Endothelial cell of umbilical vein (primary cell): ENCODE results near the gene FKRP. TPM values are rescaled to one million over a fixed set of nuclear protein-coding genes. Genes with fewer than 3 reads are reported as not detected.

Source experiments
- BruUV-seq: library from RNA; stranded (reverse); fragments of 400-500 nt; replicated peaks from 2 replicates; lab custom pipeline; 2021; lab: Mats Ljungman, UMichigan
- CTCF ChIA-PET: fragments of 300-600, 350-600 bp; sonication (Branson Sonifier 250); formaldehyde crosslinking; loops from one replicate; lab custom pipeline; 2021; ENCODE audit warnings: antibody characterized with exemption, inconsistent platforms; lab: Charles Lee
- POLR2A ChIA-PET: fragments of 300-600, 350-600 bp; sonication (Branson Sonifier 250); formaldehyde crosslinking; loops from one replicate; lab custom pipeline; 2021; ENCODE audit warnings: antibody characterized with exemption, inconsistent platforms; lab: Charles Lee
- DNase-seq: peaks from one replicate; pipeline ENCODE4 v3.0.0-alpha.2; 2011; ENCODE audit warnings: low read depth, low spot score
- FAIRE-seq: peaks from 2 replicates; lab custom pipeline; 2011; peaks lifted over from hg19 to GRCh38; lab: Jason Lieb, UNC
- H2AFZ ChIP-seq: 2 replicates; pipeline ENCODE4 v1.6.0; 2012; ENCODE audit warnings: low read depth, low read length, control low read depth, inconsistent platforms
- H3K27ac ChIP-seq: 2 replicates; pipeline ENCODE4 v1.5.1; 2011; ENCODE audit warnings: low read depth, mild to moderate bottlenecking, control low read depth, low read length, moderate library complexity; ENCODE audit not compliant: insufficient read depth
- H3K27me3 ChIP-seq, 2 experiments: 2 replicates each; pipeline versions ENCODE4 v1.6.0 to v1.6.1; 2011; ENCODE audit warnings: low read length in 2 of 2, mixed read lengths in 1 of 2; ENCODE audit not compliant: control insufficient read depth in 2 of 2, insufficient read depth in 2 of 2
- H3K36me3 ChIP-seq, 2 experiments: 2 replicates in 1 of 2; 3 replicates in 1 of 2; pipeline ENCODE4 v1.5.1; 2011; ENCODE audit warnings: low read length in 2 of 2, mild to moderate bottlenecking in 1 of 2, moderate library complexity in 1 of 2; ENCODE audit not compliant: control insufficient read depth in 2 of 2, insufficient read depth in 2 of 2; ENCODE audit errors: extremely low read depth in 1 of 2
- H3K4me1 ChIP-seq: 3 replicates; pipeline ENCODE4 v1.5.1; 2011; ENCODE audit warnings: mild to moderate bottlenecking, low read length; ENCODE audit not compliant: control insufficient read depth, insufficient read depth; ENCODE audit errors: extremely low read depth
- H3K4me2 ChIP-seq: 2 replicates; pipeline ENCODE4 v1.6.1; 2011; ENCODE audit warnings: low read length, control low read depth, mixed read lengths; ENCODE audit not compliant: insufficient read depth
- H3K4me3 ChIP-seq, 3 experiments: fragments of 200-600 bp in 1 of 3; sonication (generic), shearing (Covaris generic) in 1 of 3; replicated peaks in 1 of 3; 2 replicates each; pipeline ENCODE4 v1.5.1; 2011 to 2016; ENCODE audit warnings: control low read depth in 3 of 3, low read length in 3 of 3, mild to moderate bottlenecking in 2 of 3, inconsistent platforms in 1 of 3, low read depth in 1 of 3, moderate library complexity in 1 of 3; ENCODE audit not compliant: insufficient read depth in 1 of 3
- H3K79me2 ChIP-seq: 2 replicates; pipeline ENCODE4 v1.6.0; 2012; ENCODE audit warnings: low read length, inconsistent platforms; ENCODE audit not compliant: control insufficient read depth, insufficient read depth
- H3K9ac ChIP-seq: replicated peaks from 2 replicates; pipeline ENCODE3; 2011; ENCODE audit warnings: low read length, control low read depth; ENCODE audit not compliant: insufficient read depth; ENCODE audit errors: extremely low read depth
- H3K9me1 ChIP-seq: replicated peaks from 3 replicates; pipeline ENCODE4 v1.6.0; 2011; ENCODE audit warnings: mild to moderate bottlenecking, low read length; ENCODE audit not compliant: control insufficient read depth, insufficient read depth; ENCODE audit errors: extremely low read depth
- H3K9me3 ChIP-seq: replicated peaks from 2 replicates; pipeline ENCODE4 v1.5.1; 2012; ENCODE audit warnings: low read length, inconsistent platforms; ENCODE audit not compliant: control insufficient read depth, insufficient read depth
- H4K20me1 ChIP-seq: replicated peaks from 2 replicates; pipeline ENCODE3; 2011; ENCODE audit warnings: mild to moderate bottlenecking, low read length; ENCODE audit not compliant: control insufficient read depth, insufficient read depth; ENCODE audit errors: extremely low read depth
- CTCF ChIP-seq, 2 donors: IDR thresholded peaks; 1 replicate in 1 of 2; 2 replicates in 1 of 2; pipeline ENCODE4 v1.5.1; 2011; ENCODE audit warnings: low read length in 2 of 2, mild to moderate bottlenecking in 2 of 2, moderate library complexity in 2 of 2, control low read depth in 1 of 2, inconsistent platforms in 1 of 2, low read depth in 1 of 2; ENCODE audit not compliant: insufficient read depth in 1 of 2; ENCODE audit errors: extremely low read depth in 1 of 2
- EZH2 ChIP-seq: IDR thresholded peaks from 2 replicates; pipeline ENCODE4 v1.6.1; 2012; ENCODE audit warnings: borderline replicate concordance, low read depth, mild to moderate bottlenecking, moderate library complexity, low read length, inconsistent platforms; ENCODE audit not compliant: severe bottlenecking
- FOS ChIP-seq: IDR thresholded peaks from 2 replicates; pipeline ENCODE4 v1.6.1; 2011; ENCODE audit warnings: mild to moderate bottlenecking, low read length, moderate library complexity, borderline replicate concordance; ENCODE audit not compliant: insufficient read depth
- GATA2 ChIP-seq: IDR thresholded peaks from 2 replicates; pipeline ENCODE4 v1.7.0; 2011; ENCODE audit warnings: low read depth, mild to moderate bottlenecking, moderate library complexity, mixed read lengths, low read length; ENCODE audit not compliant: insufficient read length, insufficient read depth
- JUN ChIP-seq: IDR thresholded peaks from 2 replicates; pipeline ENCODE4 v1.6.1; 2011; ENCODE audit warnings: borderline replicate concordance, low read depth; ENCODE audit not compliant: insufficient read length, insufficient read depth
- MAX ChIP-seq: IDR thresholded peaks from 2 replicates; pipeline ENCODE4 v1.6.1; 2011; ENCODE audit not compliant: insufficient read depth, insufficient read length
- MYC ChIP-seq: IDR thresholded peaks from one replicate; pipeline ENCODE4 v1.6.1; 2011; ENCODE audit warnings: mild to moderate bottlenecking, low read depth, low read length
- POLR2A ChIP-seq: IDR thresholded peaks from 2 replicates; pipeline ENCODE4 v1.6.1; 2012; ENCODE audit warnings: low read depth, mild to moderate bottlenecking, control low read depth, low read length
- POLR2AphosphoS5 ChIP-seq: IDR thresholded peaks from 2 replicates; pipeline ENCODE4 v1.6.1; 2012; ENCODE audit warnings: low read depth, mild to moderate bottlenecking, control low read depth, low read length, moderate library complexity; ENCODE audit not compliant: insufficient read depth
- dilution Hi-C: fragments of 300-500 bp; cut with MboI; formaldehyde crosslinking; loops from one replicate; pipeline ENCODE4 v1.15.0; 2019; ENCODE audit warnings: low sequenced_read_pairs; ENCODE audit not compliant: extremely low pct_ligation_motif_present
- intact Hi-C: fragments of 100-400 bp; cut with micrococcal nuclease; formaldehyde crosslinking; loops from one replicate; pipeline ENCODE4 v1.10.0; 2022
- polyA plus RNA-seq, 4 experiments: library from polyadenylated mRNA; depleted of rRNA in 3 of 4; stranded (reverse) in 3 of 4; unstranded in 1 of 4; fragments of >200 nt; gene quantifications; 2 replicates each; pipeline versions ENCODE4 v1.2.1 to v1.2.3, GENCODE V29; 2011 to 2012; ENCODE audit warnings: missing spikeins in 1 of 4
- total RNA-seq: library from RNA; stranded (reverse); gene quantifications from 2 replicates; pipeline ENCODE4 v1.2.3, GENCODE V29; 2021

FKRP gene
- total and polyA plus RNA-seq, 2 donors (not counting 3 experiments of a cell fraction or from before 2014, with no cell fraction given) = 31.5 to 32.8 TPM

GRCh38 chr19:46772170-46773017, 26.5 kb downstream of the FKRP start:
- no peaks in the 10 kb centered on the region for H3K79me2 ChIP-seq
- TF ChIP-seq POLR2AphosphoS5 = no peak
- no peak for TF ChIP-seq CTCF (IDR thresholded peaks at IDR 0.05; ENCODE audit: extremely low read depth in 1 of 2, insufficient read depth in 1 of 2, low read depth in 1 of 2, low read length in 2 of 2)
- intact Hi-C loops = no loop called here
- DNase-seq (no peak), FAIRE-seq (no peak)
- H3K27ac ChIP-seq = no peak overlapping the region
- no peaks in the 10 kb centered on the region for H3K27me3 ChIP-seq
- no peaks in the 10 kb centered on the region for H3K9me1 ChIP-seq
- H4K20me1 ChIP-seq = no peaks in the 10 kb centered on the region
- H3K4me2 ChIP-seq = no peak overlapping the region
- no peak overlapping the region for H3K4me3 ChIP-seq
- no peak overlapping the region for H2AFZ ChIP-seq
- H3K9me3 ChIP-seq = no peaks in the 10 kb centered on the region
- peaks cover 8 to 17% of the 10 kb centered on the region in 2 experiments for H3K36me3 ChIP-seq
- H3K9ac ChIP-seq = no peak overlapping the region
- no peaks in the 10 kb centered on the region for H3K4me1 ChIP-seq
- CTCF ChIA-PET = interaction anchor here (0.7 to 1.0 kb wide), 2 partner anchors 15 to 68 kb away, joined by 3 to 4 read pairs; no protein-coding TSS in a partner anchor
- POLR2A ChIA-PET = no interaction called here
- dilution Hi-C loops = no loop called here
- no TSS peak for BruUV-seq

GRCh38 chr19:46773018-46773399, 27.2 kb downstream of the FKRP start:
- dilution Hi-C loops = no loop called here
- H3K9me1 ChIP-seq = no peaks in the 10 kb centered on the region
- H3K79me2 ChIP-seq = no peaks in the 10 kb centered on the region
- H3K4me3 ChIP-seq = no peak overlapping the region
- H4K20me1 ChIP-seq = no peaks in the 10 kb centered on the region
- POLR2A ChIA-PET = no interaction called here
- no peaks in the 10 kb centered on the region for H3K27me3 ChIP-seq
- no peak overlapping the region for H2AFZ ChIP-seq
- H3K36me3 ChIP-seq = peaks cover 8 to 17% of the 10 kb centered on the region in 2 experiments
- H3K4me1 ChIP-seq = no peaks in the 10 kb centered on the region
- no peaks in the 10 kb centered on the region for H3K9me3 ChIP-seq
- TF ChIP-seq MYC = no peak
- TF ChIP-seq MAX = no peak
- no peak for TF ChIP-seq JUN
- no peak for TF ChIP-seq CTCF (IDR thresholded peaks at IDR 0.05; ENCODE audit: extremely low read depth in 1 of 2, insufficient read depth in 1 of 2, low read depth in 1 of 2, low read length in 2 of 2)
- TF ChIP-seq EZH2 = no peak
- TF ChIP-seq GATA2 = no peak
- no peak for TF ChIP-seq POLR2A
- TF ChIP-seq POLR2AphosphoS5 = no peak
- TF ChIP-seq FOS = no peak
- no TSS peak for BruUV-seq
- no peak overlapping the region for H3K9ac ChIP-seq
- DNase-seq (no peak), FAIRE-seq (no peak)
- H3K4me2 ChIP-seq = no peak overlapping the region
- no peak overlapping the region for H3K27ac ChIP-seq
- CTCF ChIA-PET = interaction anchor here (0.7 to 1.0 kb wide), 2 partner anchors 15 to 67 kb away, joined by 3 to 4 read pairs; no protein-coding TSS in a partner anchor
- intact Hi-C loops = no loop called here
